Thyroid gland (tissue), 4 donors: ENCODE data around the gene EYA4. TPM values are rescaled to one million over a fixed set of nuclear protein-coding genes. Genes with fewer than 3 reads are reported as not detected.
A peak's percentile ranks its signal among the peaks of the same experiment; 100 is the strongest.

Experiments
- DNase-seq, 2 donors: peaks; one replicate each; pipeline ENCODE4 v3.0.0-alpha.2; 2019
- H3K27ac ChIP-seq, 3 donors: fragments of 200-600 bp; sonication (generic); 1 replicate in 2 of 3; 2 replicates in 1 of 3; pipeline ENCODE4 v1.5.1; 2016 to 2019; ENCODE audit warnings: mild to moderate bottlenecking in 1 of 3, moderate library complexity in 1 of 3
- H3K27me3 ChIP-seq: fragments of 200-600 bp; sonication (generic); one replicate; pipeline ENCODE4 v1.5.1; 2019
- H3K36me3 ChIP-seq, 2 donors: fragments of 200-600 bp; sonication (generic); one replicate each; pipeline ENCODE4 v1.5.1; 2016 to 2019
- H3K4me1 ChIP-seq, 2 donors: fragments of 200-600 bp; sonication (generic); one replicate each; pipeline ENCODE4 v1.5.1; 2017 to 2019
- H3K4me3 ChIP-seq, 3 donors: fragments of 200-600 bp; sonication (generic); replicated peaks in 1 of 3; 1 replicate in 2 of 3; 2 replicates in 1 of 3; pipeline ENCODE4 v1.5.1; 2016; ENCODE audit warnings: mild to moderate bottlenecking in 1 of 3
- H3K9me3 ChIP-seq: fragments of 200-600 bp; sonication (generic); one replicate; pipeline ENCODE4 v1.5.1; 2017
- POLR2A ChIP-seq, 2 donors: fragments of 450-650 bp; IDR thresholded peaks; one replicate each; pipeline ENCODE4 v1.6.1; 2017; ENCODE audit warnings: antibody characterized with exemption in 2 of 2, mild to moderate bottlenecking in 2 of 2, moderate library complexity in 1 of 2
- WGBS, 2 donors: methylation state at CpG; one replicate each; pipeline ENCODE4 v1.1.5; 2017; 5-methylcytosine and 5-hydroxymethylcytosine counted together
- intact Hi-C: fragments of 100-400 bp; cut with DNase I; formaldehyde crosslinking; loops from one replicate; pipeline ENCODE4 v1.15.1; 2023
- total RNA-seq, 4 donors: library from RNA; depleted of rRNA; stranded (reverse); fragments of >200 nt; gene quantifications; one replicate each; pipeline ENCODE4 v1.2.3, GENCODE V29; 2016
- TF ChIP-seq, protein P1 (sequence below), 6 experiments: fragments of 200-600 bp in 3 of 6; fragments of 450-650 bp in 3 of 6; sonication (generic) in 3 of 6; IDR thresholded peaks; one replicate each; pipeline ENCODE4 v1.5.1; 2016 to 2019; ENCODE audit warnings: antibody characterized with exemption in 6 of 6, mild to moderate bottlenecking in 2 of 6, inconsistent platforms in 1 of 6, moderate library complexity in 1 of 6

Gene EYA4
- total RNA-seq, 4 donors from 2014 or later: 3.3 to 8.2 (median 5.3) TPM

DNA sequence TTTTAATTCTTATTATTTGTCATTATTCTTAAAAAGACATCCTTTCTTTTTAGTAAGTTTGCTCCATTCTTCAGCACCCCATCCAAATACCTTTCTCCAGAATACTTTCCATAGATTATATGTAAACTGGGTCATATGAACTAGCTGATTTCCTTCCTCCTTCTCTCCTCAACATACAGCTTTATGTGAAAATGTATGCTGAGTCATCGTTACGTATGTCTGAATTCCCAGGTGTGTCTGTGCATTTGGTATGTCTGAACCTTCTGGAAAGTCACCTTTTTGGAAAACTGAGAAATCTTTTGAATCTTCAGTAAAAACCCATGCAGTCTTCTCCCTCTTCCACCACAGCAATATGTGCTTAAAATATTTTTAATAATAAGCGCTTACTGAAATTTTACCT is 264.5 kb downstream of the EYA4 start:
- no peaks in the 10 kb centered on the region for H3K36me3 ChIP-seq
- peaks cover 41 to 49% of the 10 kb centered on the region in 2 donors for H3K4me1 ChIP-seq
- H3K4me3 ChIP-seq: no peak overlapping the region
- no peak overlapping the region for H3K27ac ChIP-seq
- TF ChIP-seq, protein P1, sequence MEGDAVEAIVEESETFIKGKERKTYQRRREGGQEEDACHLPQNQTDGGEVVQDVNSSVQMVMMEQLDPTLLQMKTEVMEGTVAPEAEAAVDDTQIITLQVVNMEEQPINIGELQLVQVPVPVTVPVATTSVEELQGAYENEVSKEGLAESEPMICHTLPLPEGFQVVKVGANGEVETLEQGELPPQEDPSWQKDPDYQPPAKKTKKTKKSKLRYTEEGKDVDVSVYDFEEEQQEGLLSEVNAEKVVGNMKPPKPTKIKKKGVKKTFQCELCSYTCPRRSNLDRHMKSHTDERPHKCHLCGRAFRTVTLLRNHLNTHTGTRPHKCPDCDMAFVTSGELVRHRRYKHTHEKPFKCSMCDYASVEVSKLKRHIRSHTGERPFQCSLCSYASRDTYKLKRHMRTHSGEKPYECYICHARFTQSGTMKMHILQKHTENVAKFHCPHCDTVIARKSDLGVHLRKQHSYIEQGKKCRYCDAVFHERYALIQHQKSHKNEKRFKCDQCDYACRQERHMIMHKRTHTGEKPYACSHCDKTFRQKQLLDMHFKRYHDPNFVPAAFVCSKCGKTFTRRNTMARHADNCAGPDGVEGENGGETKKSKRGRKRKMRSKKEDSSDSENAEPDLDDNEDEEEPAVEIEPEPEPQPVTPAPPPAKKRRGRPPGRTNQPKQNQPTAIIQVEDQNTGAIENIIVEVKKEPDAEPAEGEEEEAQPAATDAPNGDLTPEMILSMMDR (IDR thresholded peaks at IDR 0.05): no peak
- TF ChIP-seq POLR2A (IDR thresholded peaks at IDR 0.05): no peak
- no peaks in the 10 kb centered on the region for H3K27me3 ChIP-seq
- 94 to 96% methylated on average over 3 of the region's 3 CpGs for WGBS, 2 donors
- DNase-seq: no peak
- intact Hi-C loops: no loop called here
- no peaks in the 10 kb centered on the region for H3K9me3 ChIP-seq

- TF ChIP-seq, protein P1 (IDR thresholded peaks at IDR 0.05): peak; percentile 16 to 86 (median 72)
- TF ChIP-seq POLR2A (IDR thresholded peaks at IDR 0.05): no peak
- DNase-seq: peak; percentile 52 to 68
- no peaks in the 10 kb centered on the region for H3K4me1 ChIP-seq
- H3K27me3 ChIP-seq: no peaks in the 10 kb centered on the region
- intact Hi-C loops: loop anchor here (5.0 to 10.0 kb wide), 2 partner anchors 328 to 690 kb away; no protein-coding TSS in a partner anchor
- H3K4me3 ChIP-seq: no peak overlapping the region
- no peak overlapping the region for H3K27ac ChIP-seq
- H3K36me3 ChIP-seq: no peaks in the 10 kb centered on the region
- H3K9me3 ChIP-seq: no peaks in the 10 kb centered on the region
- WGBS, 2 donors: 30 to 34% methylated on average over 4 of the region's 4 CpGs
Measured at GRCh38 chr6:133512410-133513016, 271.4 kb downstream of the EYA4 start.

DNA sequence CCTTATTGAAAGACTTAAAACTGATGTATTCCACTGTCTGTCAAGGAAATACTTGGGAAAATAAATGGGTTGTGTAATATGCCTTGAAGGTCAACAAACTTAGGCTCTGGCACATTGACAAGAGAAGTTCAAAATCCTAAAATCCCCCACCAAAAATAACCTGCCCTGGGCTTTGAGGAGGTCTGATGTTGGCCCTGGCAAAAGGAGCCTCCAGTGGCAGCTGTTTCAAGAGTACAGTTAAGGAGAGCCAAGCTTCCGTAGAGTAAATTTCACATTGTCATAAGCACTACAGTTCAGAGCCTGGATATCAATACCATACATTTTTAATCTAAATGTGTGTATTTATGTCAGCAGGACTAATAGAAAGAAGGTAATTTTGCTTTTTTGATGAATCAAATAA is 282.7 kb downstream of the EYA4 start:
- no peak for DNase-seq
- Histone ChIP-seq H3K27ac (no peak overlapping the region), H3K9me3 (no peaks in the 10 kb centered on the region), H3K27me3 (no peaks in the 10 kb centered on the region), H3K4me1 (no peaks in the 10 kb centered on the region), H3K36me3 (no peaks in the 10 kb centered on the region), H3K4me3 (no peak overlapping the region)
- no peak for TF ChIP-seq POLR2A (IDR thresholded peaks at IDR 0.05)
- TF ChIP-seq, protein P1 (IDR thresholded peaks at IDR 0.05): no peak
- 77 to 90% methylated on average over 1 of the region's 1 CpG for WGBS, 2 donors
- intact Hi-C loops: no loop called here

DNA sequence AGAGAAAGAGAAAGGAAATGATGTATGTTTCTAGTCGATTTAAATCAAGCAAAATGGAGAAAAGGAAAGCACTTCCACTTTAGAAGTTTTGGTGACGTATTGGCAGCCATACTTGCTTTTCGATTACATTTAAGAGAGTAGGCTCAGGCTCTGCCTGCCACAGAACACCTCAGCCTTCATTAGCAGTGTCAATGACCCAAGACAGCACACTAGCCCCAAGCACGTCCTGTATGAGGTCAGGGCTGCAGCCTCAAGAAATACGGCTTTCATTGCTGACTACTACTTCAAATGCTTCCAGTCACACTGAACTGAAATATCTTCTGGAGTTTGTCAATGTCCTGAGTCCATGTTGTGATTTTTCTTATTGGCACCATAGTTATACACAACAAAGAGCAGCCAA is 285.3 kb downstream of the EYA4 start:
- Histone ChIP-seq H3K27me3 (no peaks in the 10 kb centered on the region), H3K9me3 (no peaks in the 10 kb centered on the region), H3K36me3 (no peaks in the 10 kb centered on the region), H3K4me1 (no peaks in the 10 kb centered on the region), H3K4me3 (no peak overlapping the region), H3K27ac (no peak overlapping the region)
- TF ChIP-seq POLR2A (IDR thresholded peaks at IDR 0.05): no peak
- TF ChIP-seq, protein P1 (IDR thresholded peaks at IDR 0.05): no peak
- intact Hi-C loops: no loop called here
- WGBS, 2 donors: 88 to 91% methylated on average over 5 of the region's 5 CpGs
- no peak for DNase-seq

DNA sequence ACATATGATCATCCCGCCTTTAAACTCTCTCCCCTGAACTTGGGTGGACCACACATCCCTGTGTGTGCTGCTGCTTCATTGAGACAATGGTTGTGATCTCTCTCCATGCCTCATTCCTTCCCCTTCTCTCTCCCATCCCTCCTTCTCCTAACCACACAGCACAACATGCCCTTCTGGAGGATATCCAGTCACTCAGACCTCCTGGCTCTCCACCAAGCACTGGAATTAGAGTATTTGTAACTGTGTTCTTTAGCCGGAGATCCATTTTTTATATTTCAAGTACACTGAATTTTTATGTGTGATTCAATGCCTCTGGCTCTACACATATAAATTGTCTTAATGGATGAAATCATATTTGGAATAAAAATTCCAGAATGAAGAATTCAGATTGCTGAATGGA is 287.4 kb downstream of the EYA4 start:
- no peak overlapping the region for H3K4me3 ChIP-seq
- 81 to 82% methylated on average over 2 of the region's 2 CpGs for WGBS, 2 donors
- TF ChIP-seq, protein P1 (IDR thresholded peaks at IDR 0.05): no peak
- H3K9me3 ChIP-seq: no peaks in the 10 kb centered on the region
- no peaks in the 10 kb centered on the region for H3K36me3 ChIP-seq
- DNase-seq: no peak
- H3K4me1 ChIP-seq: no peaks in the 10 kb centered on the region
- intact Hi-C loops: no loop called here
- no peaks in the 10 kb centered on the region for H3K27me3 ChIP-seq
- H3K27ac ChIP-seq: no peak overlapping the region
